GM19193 (cell line): Measurements from ENCODE around the gene KIAA1191.

Experiments
- POLR2A ChIP-seq: IDR thresholded peaks from 4 replicates; pipeline ENCODE4 v1.6.1; 2011; ENCODE audit not compliant: insufficient read depth, insufficient read length; ENCODE audit errors: extremely low read depth

The KIAA1191 gene

DNA sequence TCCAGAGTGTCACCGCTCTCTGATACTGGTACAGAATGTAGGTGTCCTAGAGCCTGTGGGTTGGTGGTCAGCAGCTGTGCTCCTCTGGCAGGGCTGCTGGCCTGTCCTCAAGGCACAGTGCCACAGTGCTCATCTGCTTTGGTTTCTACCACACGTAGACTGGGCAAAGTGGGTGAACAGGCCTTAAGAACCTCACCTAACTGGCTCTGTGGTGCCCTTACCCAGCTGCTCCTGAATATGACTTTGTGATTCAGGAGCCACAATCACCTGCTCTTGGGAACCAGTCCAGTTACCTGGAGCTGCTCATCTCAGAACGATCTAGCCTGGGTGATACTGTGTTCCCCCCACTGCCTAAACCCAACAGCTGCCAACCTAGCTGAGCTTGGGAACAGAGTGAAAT is 20.4 kb upstream of the KIAA1191 start:
- TF ChIP-seq POLR2A: no peak

DNA sequence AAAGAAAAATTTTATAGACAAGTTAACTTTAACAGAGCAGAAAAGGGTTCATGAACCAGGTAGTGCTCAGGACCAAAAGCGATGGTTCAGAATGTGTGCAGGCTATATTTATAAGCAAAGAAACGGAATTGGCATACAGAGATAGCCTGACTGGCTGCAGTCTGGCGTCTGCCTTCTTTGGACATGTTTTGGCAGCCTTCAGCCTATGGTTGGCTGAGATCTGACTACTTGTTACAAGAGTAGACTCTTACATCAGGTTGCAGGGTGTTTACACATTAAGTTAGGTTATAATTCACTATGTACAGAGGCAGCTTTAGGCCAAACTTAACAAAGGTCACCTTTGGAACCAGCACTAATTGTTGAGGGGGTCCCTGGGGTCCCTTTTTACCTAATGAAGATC is 19.9 kb upstream of the KIAA1191 start:
- no peak for TF ChIP-seq POLR2A

- TF ChIP-seq POLR2A: no peak
Measured at GRCh38 chr5:176379881-176380280, 18.3 kb upstream of the KIAA1191 start.

- TF ChIP-seq POLR2A: no peak
Measured at GRCh38 chr5:176373100-176373818, 11.7 kb upstream of the KIAA1191 start.

- no peak for TF ChIP-seq POLR2A
Measured at GRCh38 chr5:176371621-176372539, 10.3 kb upstream of the KIAA1191 start.

DNA sequence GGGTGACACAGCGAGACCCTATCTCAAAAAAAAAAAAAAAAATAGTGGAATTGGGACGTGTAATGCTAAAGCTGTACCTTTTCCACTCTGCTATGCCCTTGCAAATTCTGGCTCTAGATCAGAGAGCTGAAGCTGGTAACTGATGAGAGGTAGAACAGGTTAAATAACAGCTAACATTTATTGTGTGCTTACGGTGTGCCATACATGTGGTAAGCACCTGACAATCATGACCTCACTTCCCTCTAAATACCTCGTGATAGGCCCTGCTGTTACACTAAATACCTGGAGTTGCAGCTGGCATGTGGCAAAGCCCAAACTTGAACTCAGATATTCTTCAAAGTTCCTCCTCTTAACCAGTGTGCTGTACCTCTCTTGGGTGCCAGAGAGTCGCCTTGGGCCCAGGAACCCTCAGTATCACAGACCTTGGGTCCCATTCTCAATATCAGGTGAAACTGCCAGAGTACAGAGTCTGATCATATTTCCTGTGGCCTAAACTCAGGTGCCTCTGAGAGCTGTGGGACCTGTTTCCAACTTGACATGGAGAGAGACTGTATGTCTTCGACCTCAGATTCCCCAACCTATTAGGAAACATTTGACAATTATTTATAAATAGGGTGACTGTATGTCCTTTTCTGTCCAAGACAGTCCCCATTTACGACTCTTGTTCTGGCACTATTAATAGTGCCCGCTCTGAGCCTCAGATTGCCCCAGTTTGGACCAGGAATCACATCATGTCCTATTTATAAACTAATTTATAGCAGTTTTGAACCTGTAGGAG is 8.6 kb upstream of the KIAA1191 start:
- TF ChIP-seq POLR2A: no peak

DNA sequence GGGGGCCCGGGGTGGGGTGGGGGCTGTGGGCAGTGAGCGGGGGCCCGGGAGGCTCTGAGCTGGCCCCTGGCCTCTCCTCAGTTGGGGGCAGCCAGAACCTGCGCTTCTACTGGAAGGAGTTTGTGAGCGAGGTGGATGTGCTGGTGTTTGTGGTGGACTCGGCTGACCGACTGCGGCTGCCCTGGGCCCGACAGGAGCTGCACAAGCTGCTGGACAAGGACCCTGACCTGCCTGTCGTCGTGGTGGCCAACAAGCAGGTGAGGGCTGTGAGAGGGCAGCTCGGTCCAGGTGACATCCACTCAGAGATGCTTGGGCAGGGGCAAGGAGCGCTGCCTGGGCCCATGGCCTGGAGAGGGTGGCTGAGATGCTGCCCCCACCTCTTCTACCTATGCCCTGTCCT is 7.2 kb upstream of the KIAA1191 start:
- no peak for TF ChIP-seq POLR2A

DNA sequence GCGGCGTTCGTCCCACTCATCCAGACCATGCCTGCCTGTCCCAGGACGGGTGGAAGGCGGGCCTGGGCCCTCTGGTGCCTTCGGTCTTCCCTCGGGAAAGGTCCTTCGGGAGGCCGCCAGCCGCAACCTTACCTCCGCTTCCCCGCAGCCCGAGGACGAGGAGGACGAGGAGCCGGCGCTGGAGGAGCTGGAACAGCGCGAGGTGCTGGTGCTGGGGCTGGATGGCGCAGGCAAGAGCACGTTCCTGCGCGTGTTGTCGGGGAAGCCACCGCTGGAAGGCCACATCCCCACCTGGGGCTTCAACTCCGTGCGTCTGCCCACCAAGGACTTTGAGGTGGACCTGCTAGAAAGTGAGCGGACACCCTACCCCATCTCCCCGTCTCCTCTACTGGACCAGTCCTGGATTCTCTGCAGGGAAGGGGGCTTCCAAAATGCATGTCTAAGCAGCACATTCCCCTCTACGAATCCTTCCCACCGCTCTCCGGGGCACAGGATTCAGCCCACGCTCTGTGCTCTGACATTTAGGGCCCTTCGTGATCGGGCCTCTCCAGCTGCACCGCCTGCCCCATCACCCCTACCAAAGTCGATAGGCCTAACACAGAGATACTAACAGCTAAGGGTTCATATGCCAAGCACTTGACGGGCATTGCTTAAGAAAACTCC is 4.8 kb upstream of the KIAA1191 start:
- no peak for TF ChIP-seq POLR2A

DNA sequence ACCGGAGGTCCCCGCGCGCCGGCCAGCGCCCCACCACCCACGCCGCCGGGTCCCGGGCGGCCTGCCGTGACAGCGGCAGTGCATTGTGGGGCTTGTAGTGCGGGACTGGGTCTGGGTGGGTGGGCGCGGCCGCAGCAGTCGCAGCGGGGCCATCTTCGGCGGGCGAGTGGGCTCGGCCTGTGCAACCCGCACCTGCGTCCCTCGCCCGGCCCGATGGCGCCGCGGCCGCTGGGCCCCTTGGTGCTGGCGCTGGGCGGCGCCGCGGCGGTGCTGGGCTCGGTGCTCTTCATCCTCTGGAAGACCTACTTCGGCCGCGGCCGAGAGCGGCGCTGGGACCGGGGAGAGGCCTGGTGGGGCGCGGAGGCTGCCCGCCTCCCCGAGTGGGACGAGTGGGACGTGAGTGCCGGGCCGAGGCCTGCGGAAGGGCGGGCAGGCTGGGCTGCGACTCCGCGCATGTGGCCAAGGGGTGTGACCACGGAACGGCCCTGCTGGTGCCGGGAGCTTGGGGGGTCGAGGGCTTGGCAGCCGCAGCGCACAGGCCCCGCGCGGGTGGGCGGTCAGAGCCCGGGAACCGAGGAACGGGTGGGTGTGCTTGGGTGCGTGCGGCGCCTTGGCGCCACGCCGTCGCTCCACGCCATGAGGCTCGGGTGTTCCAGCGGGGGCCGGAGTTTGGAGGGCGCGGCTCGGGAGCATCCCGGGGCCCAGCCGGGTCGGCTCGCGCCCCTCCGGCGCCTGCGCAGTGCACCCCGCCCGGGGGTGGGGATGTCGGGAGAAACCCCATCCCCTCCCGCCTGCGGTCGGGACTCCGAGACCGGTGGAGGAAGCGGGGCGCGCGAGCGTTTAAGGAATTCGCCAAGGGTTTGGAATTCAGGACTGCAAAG is 4.0 kb upstream of the KIAA1191 start, which contains the start of gene ARL10:
Gene ARL10, plus strand, starts transcription at position 137 of the 881 bp plus-strand sequence. Its CDS starts 77 bp downstream, at position 214.
- TF ChIP-seq POLR2A: peak; percentile 39

DNA sequence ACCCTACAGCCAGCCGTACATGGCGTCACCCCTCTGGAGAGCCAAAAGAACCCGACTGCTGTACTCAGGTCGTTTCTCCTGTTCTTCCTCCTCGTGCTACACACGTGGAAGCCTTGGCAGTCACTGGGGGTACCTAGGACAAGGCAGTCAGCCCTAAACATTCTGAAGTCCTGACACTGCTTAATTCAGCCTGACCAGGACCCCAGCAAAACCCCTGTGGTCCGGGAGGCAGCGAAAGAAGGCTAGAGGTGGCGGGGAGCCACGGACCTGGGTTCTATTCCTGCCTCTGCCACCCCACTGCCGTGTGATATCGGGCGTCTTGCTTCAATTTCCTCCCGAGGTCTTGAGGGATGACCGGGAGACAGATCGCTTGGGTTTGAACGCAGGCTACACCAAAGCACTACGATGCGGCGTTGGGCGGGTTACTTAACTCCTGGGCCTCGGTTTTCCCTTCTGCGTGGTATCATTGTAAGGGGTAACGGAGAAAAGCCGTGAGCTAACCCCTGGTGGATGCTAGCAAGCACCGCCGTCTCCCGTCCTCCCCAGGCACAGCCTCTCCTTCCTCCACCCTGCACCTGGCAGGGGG is 3.3 kb upstream of the KIAA1191 start:
- peak; percentile 57 for TF ChIP-seq POLR2A

GRCh38 chr5:176362233-176362490 is 598 bp upstream of the KIAA1191 start:
- TF ChIP-seq POLR2A: no peak

GRCh38 chr5:176360894-176361436 is 599 bp downstream of the KIAA1191 start:
- no peak for TF ChIP-seq POLR2A

- TF ChIP-seq POLR2A: no peak
Measured at GRCh38 chr5:176359658-176360057, 1.9 kb downstream of the KIAA1191 start.
